Activated T-cell treated with anti-CD3 and anti-CD28 coated beads, Interleukin-2, amount 50 U/mL, for 48 hours (primary cell): ENCODE data around the gene NR2E3.

Source experiments
- DNase-seq, 2 experiments: peaks; one replicate each; pipeline ENCODE4 v3.0.0-alpha.2; 2020

Gene NR2E3

GRCh38 chr15:71792521-71792920, 17.8 kb upstream of the NR2E3 start:
- DNase-seq: no peak

- DNase-seq: peak in 1 of 2 experiments; percentile 10
These were observed 11.7 kb upstream of the NR2E3 start for GRCh38 chr15:71798641-71799040.

DNA sequence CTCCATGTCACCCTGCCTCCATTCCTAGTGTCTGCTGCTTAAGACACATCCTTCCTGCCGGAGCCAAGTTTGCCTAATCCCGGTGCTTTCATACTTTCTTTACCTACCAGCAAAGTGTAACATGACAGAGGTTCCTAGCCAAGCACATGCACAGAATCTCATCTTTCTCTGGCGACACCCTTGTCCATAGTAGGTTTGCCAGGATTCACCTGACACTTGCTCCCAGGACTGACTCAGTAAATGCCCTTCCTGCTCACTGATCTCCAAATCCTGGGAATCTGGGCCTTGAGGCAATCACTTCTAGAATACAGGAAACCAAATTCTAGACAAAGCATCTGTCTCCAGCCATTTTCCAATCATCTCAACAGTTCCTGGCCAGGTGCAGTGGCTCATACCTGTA, 10.2 kb upstream of the NR2E3 start:
- DNase-seq: peak in 1 of 2 experiments; percentile 4

GRCh38 chr15:71800835-71801745, 9.3 kb upstream of the NR2E3 start:
- peak; percentile 22 to 35 for DNase-seq

DNA sequence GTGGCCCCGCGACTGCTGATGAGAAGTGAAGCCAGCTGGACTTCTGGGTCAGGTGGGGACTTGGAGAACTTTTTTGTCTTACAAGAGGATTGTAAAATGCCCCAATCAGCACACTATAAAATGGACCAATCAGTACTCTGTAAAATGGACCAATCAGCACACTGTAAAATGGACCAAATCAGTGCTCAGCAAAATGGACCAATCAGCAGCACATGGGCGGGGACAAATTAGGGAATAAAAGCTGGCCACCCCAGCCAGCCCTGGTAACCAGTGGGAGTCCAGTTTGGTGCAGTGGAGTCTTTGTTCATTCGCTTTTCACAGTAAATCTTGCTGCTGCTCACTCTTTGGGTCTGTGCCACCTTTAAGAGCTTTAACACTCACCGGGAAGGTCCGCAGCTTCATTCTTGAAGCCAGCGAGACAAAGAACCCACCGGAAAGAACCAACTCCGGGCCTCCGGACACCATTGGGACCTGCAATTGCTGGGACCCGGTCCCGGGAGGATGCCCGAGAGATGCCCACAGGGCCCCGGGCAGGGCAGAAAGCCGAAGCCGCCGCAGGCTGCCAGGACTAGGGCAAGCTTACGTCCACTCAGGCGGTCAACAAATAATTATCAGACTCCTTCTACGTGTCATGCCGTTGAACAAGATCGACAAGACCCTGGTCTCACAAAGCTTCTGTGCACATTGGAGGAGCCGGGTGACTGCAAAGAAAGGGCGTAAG, 8.3 kb upstream of the NR2E3 start:
- DNase-seq: peak in 1 of 2 experiments; percentile 14

DNA sequence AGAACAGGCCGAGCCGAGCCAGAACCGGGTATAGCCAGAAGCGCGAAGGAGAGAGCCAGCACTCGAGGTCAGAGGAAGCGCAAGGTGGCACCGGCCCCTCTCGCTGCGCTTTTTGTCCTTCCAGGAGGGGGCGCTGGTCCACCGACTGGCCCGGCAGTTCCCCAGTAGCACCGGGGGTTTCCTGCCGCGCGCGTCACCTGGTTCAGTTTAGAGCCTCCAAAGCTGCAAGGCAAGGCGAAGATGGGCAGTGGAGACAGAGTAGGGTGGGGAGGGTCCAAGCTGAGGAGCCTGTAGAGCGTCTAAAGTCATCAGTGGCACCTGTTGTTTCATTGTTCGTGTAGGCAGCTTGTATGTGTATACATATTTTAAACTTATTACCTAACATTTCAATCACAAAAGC, 7.6 kb upstream of the NR2E3 start:
- peak; percentile 49 to 58 for DNase-seq

- DNase-seq: peak in 1 of 2 experiments; percentile 7
These were observed 6.1 kb upstream of the NR2E3 start for GRCh38 chr15:71804226-71804625.

DNA sequence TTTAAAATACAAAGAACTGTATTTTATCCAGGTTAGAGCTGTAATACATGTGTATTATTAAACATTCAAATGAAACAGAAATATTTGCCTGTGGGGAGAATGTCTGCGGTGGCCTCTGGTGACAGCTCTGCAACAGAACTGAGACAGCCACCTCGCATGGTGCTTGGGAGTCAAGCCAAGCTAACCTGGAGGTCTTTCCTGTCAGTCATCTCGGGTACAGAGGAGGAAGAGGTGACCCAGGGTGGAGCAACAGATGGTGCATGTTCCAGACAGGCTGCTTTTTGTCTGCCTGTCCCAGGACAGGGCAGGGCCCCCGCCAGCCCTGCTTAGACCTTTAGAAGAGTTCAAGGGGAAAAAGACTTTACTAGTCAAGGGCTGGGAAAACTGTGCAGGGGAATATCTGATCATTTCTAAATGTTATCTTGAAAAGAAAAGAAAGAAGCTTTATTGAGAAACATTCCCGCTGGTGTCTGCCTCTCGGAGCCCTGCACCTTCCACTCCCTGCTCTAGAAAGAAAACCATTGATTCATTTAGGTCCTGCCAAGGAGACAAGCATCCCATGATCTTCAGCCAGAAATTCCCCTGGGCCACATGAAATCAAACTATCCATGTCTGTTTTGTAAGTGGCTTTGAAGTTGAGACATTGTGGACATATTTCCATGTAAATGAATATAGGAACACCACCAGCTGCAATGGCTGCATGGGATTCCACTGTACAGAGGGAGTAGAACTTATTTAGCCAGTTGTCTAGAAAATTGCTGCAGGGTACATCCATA, 5.5 kb upstream of the NR2E3 start:
- peak in 1 of 2 experiments; percentile 5 for DNase-seq

DNA sequence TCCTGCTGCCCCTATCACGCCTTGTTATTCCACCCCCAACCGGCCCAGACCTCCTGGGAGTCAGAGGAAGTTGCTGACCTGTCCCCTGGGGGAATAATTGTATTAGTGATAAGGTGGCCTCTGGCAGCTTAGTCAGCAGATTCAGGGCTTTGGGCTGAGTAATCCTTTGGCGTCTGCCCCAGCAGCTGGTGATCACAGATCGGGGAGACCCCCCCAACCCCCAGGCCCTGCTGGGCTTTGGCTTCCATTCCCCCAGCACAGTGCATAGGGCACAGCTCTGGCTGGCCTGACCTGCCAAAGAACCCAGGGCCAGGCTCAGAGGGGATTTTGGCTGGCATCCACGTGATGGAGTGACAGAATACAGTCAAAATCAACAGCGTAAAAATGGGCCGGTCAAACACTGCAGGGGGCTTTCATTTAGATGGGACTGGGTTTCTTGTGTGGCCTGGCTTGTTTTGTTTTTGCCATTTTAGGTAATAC, 3.9 kb upstream of the NR2E3 start:
- peak in 1 of 2 experiments; percentile 7 for DNase-seq

DNA sequence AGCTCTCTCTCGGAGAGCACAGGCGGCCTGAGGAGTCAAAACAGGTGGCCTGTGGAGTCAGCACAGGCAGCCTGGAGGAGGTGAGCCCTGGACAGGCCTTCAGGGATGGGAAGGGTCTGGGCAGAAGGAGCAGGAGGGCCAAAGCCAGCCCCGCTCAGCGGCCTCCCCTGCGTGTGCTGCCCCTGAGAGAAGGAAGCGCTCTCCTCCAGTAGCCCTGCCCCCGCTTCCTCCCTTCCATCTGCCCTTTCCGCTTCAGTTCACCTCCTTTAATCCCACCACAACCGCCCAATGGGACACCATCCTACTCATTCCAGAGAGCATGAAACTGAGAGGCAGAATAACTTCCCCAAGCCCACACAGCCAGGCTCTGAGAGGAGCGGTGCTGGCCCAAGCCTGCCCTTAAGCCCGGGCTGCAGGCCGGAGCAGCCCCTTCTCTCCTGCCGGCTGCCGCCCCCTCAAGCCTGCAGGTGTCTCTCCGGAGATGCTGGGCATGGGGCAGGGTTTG, 3.2 kb upstream of the NR2E3 start:
- DNase-seq: no peak

GRCh38 chr15:71807691-71808091, 2.7 kb upstream of the NR2E3 start:
- DNase-seq: no peak

GRCh38 chr15:71808311-71809020, 1.9 kb upstream of the NR2E3 start:
- peak in 1 of 2 experiments; percentile 7 for DNase-seq

- peak in 1 of 2 experiments; percentile 7 for DNase-seq
These were observed 1.0 kb upstream of the NR2E3 start for GRCh38 chr15:71809346-71809745.

GRCh38 chr15:71811036-71811736, 832 bp downstream of the NR2E3 start:
- DNase-seq: no peak

DNA sequence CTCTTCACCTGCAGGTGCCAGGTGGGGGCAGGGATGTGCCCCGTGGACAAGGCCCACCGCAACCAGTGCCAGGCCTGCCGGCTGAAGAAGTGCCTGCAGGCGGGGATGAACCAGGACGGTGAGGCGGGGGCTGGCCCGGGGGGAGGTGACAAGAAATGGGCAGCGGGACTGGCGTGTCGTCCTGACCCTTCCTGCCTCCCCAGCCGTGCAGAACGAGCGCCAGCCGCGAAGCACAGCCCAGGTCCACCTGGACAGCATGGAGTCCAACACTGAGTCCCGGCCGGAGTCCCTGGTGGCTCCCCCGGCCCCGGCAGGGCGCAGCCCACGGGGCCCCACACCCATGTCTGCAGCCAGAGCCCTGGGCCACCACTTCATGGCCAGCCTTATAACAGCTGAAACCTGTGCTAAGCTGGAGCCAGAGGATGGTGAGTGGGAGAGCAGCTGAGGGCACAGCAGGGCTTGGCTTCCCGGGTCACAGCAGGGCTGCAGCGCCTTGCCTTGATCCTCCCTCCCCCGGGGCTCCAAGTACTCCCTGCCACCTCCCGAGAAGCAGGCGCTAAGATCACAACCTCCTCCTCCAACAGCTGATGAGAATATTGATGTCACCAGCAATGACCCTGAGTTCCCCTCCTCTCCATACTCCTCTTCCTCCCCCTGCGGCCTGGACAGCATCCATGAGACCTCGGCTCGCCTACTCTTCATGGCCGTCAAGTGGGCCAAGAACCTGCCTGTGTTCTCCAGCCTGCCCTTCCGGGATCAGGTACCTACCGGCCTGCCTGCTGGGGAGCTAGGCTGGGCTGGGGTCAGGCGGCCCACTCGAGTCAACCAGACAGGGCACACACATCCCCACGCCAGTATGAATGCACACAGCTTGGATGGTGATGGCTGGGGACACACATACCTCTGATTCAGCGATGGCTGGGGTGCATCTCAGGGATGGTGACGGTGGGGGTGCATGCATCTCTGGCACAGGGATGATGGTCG, 1.7 kb downstream of the NR2E3 start:
- DNase-seq: no peak

DNA sequence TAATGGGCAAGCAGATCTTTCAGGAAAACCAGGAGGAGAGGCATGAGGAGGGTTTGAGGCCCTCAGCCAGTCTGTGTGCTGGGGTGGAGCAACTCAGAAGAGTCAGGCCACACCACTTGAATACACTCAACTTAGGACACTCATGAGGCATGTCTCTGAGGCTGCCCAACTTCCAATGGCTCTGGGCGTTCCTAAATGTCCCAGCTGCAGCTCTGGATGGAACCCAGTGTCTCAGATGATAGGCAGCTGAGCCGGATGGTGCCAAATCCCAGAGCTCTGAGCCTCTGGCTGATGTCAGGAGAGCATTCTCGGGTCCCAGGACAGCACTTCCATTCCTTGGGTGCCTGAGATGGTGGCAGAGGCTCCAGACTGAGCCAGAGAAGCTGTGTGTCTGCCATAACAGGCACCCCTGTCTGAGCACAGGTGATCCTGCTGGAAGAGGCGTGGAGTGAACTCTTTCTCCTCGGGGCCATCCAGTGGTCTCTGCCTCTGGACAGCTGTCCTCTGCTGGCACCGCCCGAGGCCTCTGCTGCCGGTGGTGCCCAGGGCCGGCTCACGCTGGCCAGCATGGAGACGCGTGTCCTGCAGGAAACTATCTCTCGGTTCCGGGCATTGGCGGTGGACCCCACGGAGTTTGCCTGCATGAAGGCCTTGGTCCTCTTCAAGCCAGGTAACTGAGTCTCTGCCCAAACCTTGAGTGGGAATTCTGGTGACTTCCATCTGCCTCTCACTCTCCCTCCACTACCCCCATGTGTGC, 2.8 kb downstream of the NR2E3 start:
- peak in 1 of 2 experiments; percentile 6 for DNase-seq

DNA sequence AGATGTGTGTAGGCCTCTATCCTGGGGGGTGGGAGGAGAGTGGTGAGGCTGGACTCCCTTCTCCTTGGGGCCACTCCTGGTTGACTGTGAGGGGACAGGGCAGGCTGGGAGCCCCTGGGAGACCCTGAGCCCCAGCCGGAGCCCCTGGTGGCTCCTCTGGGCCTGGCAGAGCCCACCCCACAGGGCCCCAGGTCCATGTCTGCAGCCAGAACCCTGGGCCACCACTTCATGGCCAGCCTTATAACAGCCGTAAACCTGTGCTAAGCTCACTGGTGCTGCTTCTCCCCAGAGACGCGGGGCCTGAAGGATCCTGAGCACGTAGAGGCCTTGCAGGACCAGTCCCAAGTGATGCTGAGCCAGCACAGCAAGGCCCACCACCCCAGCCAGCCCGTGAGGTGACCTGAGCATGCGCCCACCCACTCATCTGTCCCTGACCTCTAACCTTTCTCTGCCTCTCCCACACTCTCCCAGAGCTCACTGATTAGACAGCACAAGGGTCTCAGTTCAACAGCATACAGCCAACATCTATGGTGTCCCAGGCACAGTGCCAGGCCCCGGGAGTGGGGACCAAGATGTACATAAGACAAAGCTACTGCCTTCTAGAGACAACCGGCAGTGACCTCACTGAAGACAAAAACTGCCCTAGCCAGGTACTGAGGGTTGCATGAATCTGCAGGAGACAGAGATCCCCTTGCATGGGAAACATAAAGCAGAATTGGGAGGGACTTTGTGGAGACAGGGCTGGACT, 3.5 kb downstream of the NR2E3 start:
- no peak for DNase-seq

DNA sequence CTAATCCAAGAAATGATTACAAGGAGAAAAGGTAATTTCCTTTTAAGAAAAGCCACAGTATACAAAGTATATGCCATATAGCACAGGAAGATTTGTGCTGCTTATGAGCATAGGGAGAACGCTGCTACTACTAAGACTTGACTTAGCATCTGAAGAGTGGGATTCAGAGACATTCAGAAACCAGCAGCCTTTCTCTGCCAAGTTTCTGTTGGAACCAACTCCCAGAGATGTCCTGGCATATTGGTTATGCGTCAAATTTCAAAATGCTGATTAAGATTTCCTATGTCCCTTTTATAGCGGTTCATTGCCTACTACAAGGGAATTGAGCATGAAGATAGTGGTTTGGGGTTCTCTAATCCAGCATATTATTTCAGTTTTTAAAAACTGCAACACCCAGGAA, 4.9 kb downstream of the NR2E3 start:
- no peak for DNase-seq

DNA sequence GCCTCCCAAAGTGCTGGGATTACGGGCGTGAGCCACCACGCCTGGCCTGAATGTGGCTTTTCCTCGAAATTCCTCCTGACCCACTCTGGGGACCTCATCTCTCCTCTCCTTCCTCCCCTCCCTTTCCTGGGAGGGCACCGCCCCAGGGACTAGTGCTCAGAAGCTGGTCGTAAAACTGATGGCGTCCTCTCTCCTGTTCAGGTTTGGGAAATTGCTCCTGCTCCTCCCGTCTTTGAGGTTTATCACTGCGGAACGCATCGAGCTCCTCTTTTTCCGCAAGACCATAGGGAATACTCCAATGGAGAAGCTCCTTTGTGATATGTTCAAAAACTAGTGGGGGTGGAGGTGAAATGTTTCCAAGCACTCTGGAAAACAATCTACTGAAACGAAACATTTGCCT, 7.0 kb downstream of the NR2E3 start:
- no peak for DNase-seq
